Measurements from ENCODE around the gene KCNJ16. TPM values are rescaled to one million over a fixed set of nuclear protein-coding genes. Genes with fewer than 3 reads are reported as not detected.

Gene KCNJ16
- total RNA-seq, 4 donors from 2014 or later: 0.49 to 0.66 (median 0.51) TPM; not detected in 1

DNA sequence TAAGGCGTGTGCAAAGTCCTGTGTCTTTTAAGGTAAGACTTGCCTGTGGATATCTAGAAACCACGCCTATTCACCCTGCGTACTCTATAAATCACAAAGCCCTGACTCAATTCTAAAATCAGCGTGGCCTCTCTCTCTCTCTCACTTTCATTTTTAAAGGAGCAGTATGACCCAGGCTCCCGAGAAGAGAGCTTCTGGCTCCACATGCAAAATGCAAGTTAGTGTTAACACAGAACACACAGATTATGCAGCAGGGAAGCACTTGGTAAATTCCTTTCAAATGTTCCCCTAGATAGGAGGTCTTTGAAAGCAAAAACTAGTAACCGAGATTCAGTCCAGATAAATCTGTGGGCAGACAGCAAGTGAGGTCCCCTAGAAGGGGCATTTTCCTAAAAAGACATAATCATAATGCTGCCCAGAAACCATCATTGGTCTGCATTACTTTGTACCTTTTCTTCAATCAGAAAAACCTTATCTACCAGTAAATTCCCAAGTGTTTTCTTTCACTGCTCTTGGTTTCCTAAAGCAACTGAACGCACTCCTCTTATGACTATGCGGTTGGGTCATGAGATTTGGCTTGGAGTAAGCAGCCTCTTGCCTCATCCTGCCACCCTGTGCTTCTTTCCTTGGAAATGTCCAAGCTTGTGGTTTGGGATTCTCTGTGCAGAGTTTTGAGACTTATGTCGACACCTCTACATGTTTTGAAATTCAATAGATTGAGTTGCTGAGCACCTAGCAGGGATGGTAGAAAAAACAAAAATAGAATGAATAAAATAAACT lies 62.6 kb downstream of the KCNJ16 start:
- TF ChIP-seq, protein P1, sequence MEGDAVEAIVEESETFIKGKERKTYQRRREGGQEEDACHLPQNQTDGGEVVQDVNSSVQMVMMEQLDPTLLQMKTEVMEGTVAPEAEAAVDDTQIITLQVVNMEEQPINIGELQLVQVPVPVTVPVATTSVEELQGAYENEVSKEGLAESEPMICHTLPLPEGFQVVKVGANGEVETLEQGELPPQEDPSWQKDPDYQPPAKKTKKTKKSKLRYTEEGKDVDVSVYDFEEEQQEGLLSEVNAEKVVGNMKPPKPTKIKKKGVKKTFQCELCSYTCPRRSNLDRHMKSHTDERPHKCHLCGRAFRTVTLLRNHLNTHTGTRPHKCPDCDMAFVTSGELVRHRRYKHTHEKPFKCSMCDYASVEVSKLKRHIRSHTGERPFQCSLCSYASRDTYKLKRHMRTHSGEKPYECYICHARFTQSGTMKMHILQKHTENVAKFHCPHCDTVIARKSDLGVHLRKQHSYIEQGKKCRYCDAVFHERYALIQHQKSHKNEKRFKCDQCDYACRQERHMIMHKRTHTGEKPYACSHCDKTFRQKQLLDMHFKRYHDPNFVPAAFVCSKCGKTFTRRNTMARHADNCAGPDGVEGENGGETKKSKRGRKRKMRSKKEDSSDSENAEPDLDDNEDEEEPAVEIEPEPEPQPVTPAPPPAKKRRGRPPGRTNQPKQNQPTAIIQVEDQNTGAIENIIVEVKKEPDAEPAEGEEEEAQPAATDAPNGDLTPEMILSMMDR (IDR thresholded peaks at IDR 0.05; ENCODE audit: low read depth): no peak

DNA sequence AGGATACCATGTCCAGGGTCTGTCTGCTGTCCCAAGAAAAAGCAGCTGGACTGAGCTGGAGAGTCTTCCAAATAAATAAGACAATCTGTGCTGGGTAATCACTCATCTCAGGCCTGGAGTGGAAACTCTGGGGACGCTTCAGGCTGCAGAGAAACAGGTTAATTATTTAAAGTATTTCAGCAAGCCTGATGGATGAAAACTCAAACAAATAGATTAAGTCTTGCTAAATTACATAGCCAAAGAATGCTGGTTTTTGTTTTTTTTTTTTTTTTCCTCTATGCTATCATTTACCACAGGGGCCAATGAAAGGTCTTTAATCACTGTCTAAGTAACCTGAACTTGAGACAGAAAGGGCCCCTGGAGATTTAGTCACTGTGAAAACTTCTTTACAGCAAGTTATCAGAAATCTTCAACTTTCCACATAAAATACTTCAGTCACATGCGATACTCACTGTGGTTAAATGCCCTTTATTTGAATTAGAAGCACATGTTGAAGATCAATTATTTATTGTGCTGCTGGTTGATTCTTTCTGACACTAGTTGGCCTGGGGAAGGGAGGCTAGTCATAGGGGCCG lies 63.4 kb downstream of the KCNJ16 start:
- TF ChIP-seq, protein P1 (IDR thresholded peaks at IDR 0.05; ENCODE audit: low read depth): no peak

DNA sequence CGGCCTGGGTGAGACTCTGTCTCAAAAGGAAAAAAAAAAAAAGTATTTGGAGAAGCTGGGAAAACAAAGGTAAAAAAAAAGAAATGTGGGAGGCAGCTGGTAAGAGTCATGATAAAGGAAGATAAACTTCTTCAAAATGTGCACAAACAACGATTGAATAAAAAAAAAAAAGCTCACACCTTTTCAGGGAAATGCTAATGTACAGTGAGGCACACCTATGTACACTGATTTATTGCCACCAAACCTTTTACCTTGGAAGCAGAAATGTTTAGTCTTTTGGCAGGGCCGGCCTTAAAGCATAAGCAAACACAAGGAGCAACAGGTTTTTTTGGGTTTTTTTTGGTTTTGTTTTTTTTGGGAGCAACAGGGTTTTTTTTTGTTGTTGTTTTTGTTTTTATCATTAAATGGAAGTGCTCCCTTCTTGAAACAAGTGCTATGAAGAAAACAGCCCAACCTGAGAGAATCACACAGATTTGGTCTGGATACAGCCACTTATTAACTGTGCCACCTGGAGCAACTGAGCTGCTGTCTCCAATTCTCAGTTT lies 64.5 kb downstream of the KCNJ16 start:
- TF ChIP-seq, protein P1 (IDR thresholded peaks at IDR 0.05; ENCODE audit: low read depth): no peak

DNA sequence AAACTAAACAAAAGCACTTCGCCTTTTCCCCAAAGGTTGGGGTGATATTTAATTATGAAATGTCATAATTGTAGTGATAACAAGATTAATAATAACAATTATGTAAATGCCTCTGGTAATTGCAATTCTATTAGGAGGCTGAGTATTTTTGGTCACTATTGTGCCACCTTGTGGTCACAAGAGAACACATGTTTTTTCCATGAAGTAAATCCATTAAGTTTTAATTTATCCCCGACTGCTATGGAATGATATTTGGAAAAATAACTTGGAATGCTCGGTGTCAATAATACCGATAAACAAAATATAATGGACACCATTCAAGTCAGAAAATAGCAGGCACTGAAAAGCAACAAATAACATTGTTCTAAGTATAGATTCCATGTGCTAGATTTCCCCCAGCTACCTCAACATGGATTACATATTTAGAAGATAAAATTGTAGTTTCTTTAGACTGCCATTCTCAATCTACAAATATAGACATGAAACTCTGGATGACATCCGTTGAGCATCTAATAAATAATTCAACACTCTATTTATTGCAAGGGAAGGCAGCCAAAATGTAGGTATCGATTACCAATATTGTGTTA lies 69.3 kb downstream of the KCNJ16 start:
- TF ChIP-seq, protein P1 (IDR thresholded peaks at IDR 0.05; ENCODE audit: low read depth): no peak

DNA sequence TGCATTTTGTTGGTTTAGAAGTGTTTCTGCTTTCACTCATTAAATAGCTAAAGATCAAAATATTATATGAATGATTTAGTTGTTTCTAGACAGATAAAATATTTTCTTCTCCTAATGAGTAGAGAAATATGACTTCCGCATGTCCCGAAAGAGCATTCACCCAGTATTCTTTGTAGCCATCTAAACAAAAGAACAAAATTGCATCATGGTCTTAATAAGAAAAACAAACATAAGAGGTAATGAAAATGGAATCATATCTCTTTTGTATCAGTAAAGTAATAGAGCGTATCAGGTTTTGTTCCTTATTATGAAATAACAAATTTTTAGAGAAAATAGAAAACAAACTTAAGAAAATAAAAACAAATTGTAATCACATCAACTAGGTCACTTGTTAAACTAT lies 78.2 kb downstream of the KCNJ16 start:
- TF ChIP-seq, protein P1 (IDR thresholded peaks at IDR 0.05; ENCODE audit: low read depth): no peak

DNA sequence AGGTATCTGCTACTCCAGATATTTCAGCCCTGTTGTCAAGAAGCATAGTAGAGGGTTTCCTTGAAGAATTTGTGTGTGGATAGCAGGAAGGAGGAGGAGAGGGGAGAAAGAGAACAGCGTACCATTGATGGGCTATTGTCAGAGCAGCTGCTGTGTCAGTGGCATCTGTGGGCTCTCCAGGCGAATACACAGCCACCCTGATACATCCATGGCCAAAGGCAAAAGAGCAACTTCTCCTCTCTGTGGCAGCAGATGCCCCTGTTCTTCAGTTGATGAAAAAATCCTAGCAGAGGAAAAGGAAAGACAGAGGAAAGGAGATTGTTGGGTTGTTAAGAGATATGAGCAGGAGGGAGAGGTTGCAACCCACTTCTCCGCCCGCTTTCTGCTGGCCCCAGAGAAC lies 82.1 kb downstream of the KCNJ16 start:
- TF ChIP-seq, protein P1 (IDR thresholded peaks at IDR 0.05; ENCODE audit: low read depth): no peak

DNA sequence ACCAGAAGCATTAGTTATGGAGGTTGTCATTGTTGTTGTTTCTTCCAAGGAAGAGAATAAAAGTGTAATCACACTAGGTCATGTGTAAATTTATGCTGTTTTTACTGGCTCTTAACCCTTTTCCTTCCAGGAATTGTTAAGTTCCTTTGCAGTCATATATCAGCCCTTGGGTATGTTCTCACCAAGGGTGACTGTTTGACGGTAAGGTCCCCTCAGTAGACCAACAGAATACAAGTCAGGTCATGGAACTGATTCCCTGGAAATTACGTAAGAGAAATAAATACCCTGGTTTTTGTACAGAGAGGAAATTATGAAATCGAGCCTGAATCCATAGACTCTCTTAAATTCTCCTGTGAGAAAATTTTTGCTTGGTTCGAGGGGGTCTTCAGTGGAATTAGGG lies 83.2 kb downstream of the KCNJ16 start:
- TF ChIP-seq, protein P1 (IDR thresholded peaks at IDR 0.05; ENCODE audit: low read depth): no peak

Measured in subcutaneous adipose tissue (tissue), 4 donors.